NT2/D1 (cell line): ENCODE measurements around the gene NUMB.

Experiments used
- DNase-seq: peaks from one replicate; pipeline ENCODE4 v3.0.0-alpha.2; 2011; ENCODE audit warnings: low read depth, low spot score
- H3K27me3 ChIP-seq: 2 replicates; pipeline ENCODE4 v1.6.0; 2011; ENCODE audit warnings: mild to moderate bottlenecking; ENCODE audit not compliant: insufficient read length, insufficient read depth
- H3K36me3 ChIP-seq: 2 replicates; pipeline ENCODE4 v1.6.1; 2011; ENCODE audit warnings: mild to moderate bottlenecking, low read length, mixed read lengths; ENCODE audit not compliant: insufficient read depth, insufficient read length
- H3K4me1 ChIP-seq: 2 replicates; pipeline ENCODE4 v1.5.1; 2011; ENCODE audit not compliant: insufficient read depth, insufficient read length
- H3K4me3 ChIP-seq: 2 replicates; pipeline ENCODE4 v1.5.1; 2011; ENCODE audit warnings: low read depth; ENCODE audit not compliant: insufficient read length
- H3K9ac ChIP-seq: 2 replicates; pipeline ENCODE4 v1.6.0; 2011; ENCODE audit warnings: low read depth; ENCODE audit not compliant: insufficient read length
- H3K9me3 ChIP-seq: 2 replicates; pipeline ENCODE4 v1.5.1; 2011; ENCODE audit warnings: mild to moderate bottlenecking, low read length; ENCODE audit not compliant: insufficient read depth
- SUZ12 ChIP-seq: IDR thresholded peaks from 2 replicates; pipeline ENCODE4 v1.6.1; 2011; ENCODE audit not compliant: insufficient read length, insufficient read depth; ENCODE audit errors: extremely low read depth
- YY1 ChIP-seq: IDR thresholded peaks from 2 replicates; pipeline ENCODE4 v1.6.1; 2011; ENCODE audit not compliant: insufficient read length, insufficient read depth
- ZNF274 ChIP-seq: IDR thresholded peaks from 2 replicates; pipeline ENCODE4 v1.6.1; 2011; ENCODE audit warnings: mild to moderate bottlenecking, low read depth, low read length

NUMB gene

DNA sequence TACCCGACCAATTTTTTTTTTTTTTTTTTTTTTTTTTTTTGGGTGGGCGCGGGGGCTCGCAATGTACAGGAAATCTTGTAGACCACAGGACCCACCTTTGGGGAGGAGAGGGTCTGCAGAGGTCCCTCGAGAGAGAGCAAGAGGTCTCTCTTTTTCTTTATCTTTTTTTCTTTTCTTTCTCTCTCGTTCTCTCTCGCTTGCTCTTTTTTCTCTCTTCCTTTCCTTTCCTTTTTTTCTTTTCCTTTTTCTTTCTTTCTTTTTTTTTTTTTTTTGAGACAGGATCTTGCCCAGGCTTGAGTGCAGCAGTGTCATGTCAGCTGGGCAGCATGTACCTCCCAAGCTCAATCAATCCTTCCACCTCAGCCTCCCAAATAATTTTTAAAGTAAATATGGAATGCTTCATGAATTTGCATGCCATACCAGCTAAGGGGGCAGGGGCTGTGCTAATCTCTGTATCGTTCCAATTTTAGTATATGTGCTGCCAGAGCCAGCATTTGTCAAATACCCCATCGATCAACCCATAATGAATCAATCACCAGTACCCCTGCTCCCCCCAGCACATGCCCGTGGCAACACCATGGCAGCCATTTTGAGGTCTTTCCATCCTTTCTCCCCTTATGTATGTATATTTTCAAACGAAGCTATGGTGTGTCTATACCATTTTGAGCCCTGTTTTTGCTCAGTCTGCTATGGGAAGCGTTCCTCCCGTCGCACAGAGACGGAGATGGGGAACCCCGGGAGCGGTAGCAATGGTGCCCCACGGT is 211.8 kb downstream of the NUMB start:
- Histone ChIP-seq H3K4me1 (peaks cover 13% of the 10 kb centered on the region), H3K4me3 (no peak overlapping the region), H3K9ac (no peak overlapping the region), H3K27me3 (no peaks in the 10 kb centered on the region), H3K36me3 (no peaks in the 10 kb centered on the region), H3K9me3 (no peaks in the 10 kb centered on the region)
- no peak for TF ChIP-seq ZNF274
- TF ChIP-seq YY1 = no peak
- TF ChIP-seq SUZ12 = no peak
- no peak for DNase-seq

DNA sequence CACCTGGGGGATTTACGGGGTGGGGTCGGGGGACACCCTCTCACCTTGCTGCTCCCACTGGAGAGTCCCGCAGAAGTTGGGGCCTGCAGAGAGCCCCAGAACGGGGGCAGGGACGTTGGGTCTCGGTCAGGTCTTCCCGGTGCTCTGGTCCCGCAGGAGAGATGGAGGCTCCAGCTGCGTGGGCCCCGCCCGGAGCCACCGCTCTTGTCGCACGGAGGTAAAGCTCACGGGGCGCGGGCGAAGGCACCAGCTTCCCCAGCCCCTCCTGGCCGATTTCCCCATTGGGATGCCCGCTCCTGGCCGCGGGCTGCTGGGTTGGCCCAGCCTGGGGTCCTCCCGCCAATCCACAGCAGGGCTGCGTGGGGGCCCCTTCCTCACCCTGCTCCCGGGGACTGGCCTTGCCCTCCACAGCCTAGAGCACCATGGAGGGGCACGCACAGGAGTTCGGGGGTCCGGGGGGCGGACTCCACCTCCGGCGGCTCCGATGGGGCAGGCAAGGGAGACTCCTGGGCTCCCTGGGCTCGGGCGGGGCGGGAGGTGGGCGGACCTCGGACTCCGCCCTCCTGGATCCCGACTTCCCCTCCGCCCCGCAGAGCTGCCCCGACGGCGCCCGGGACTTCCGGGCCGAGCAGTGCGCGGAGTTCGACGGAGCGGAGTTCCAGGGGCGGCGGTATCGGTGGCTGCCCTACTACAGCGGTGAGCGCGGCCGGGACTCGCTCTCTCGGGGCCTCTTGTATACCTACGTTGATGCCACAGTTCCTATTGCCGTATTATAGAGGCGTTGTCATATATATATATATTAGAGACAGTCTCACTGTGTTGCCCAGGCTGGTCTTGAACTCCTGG is 212.6 kb downstream of the NUMB start:
- Histone ChIP-seq H3K4me1 (peaks cover 13% of the 10 kb centered on the region), H3K36me3 (no peaks in the 10 kb centered on the region), H3K9ac (no peak overlapping the region), H3K4me3 (no peak overlapping the region), H3K9me3 (no peaks in the 10 kb centered on the region), H3K27me3 (peaks cover 3% of the 10 kb centered on the region)
- no peak for DNase-seq
- TF ChIP-seq ZNF274 = no peak
- TF ChIP-seq YY1 = no peak
- TF ChIP-seq SUZ12 = no peak

GRCh38 chr14:73244541-73245290 is 213.6 kb downstream of the NUMB start:
- H3K4me3 ChIP-seq = no peak overlapping the region
- no peak overlapping the region for H3K9ac ChIP-seq
- TF ChIP-seq ZNF274 = no peak
- TF ChIP-seq YY1 = no peak
- no peak for TF ChIP-seq SUZ12
- H3K9me3 ChIP-seq = no peaks in the 10 kb centered on the region
- H3K4me1 ChIP-seq = peaks cover 10% of the 10 kb centered on the region
- DNase-seq = no peak
- no peaks in the 10 kb centered on the region for H3K36me3 ChIP-seq
- peaks cover 12% of the 10 kb centered on the region for H3K27me3 ChIP-seq

GRCh38 chr14:73243748-73244147 is 214.6 kb downstream of the NUMB start:
- TF ChIP-seq ZNF274 = no peak
- no peak for TF ChIP-seq SUZ12
- TF ChIP-seq YY1 = no peak
- H3K4me3 ChIP-seq = no peak overlapping the region
- no peak for DNase-seq
- H3K9me3 ChIP-seq = no peaks in the 10 kb centered on the region
- H3K27me3 ChIP-seq = peaks cover 21% of the 10 kb centered on the region
- peaks cover 14% of the 10 kb centered on the region for H3K4me1 ChIP-seq
- H3K9ac ChIP-seq = no peak overlapping the region
- no peaks in the 10 kb centered on the region for H3K36me3 ChIP-seq

GRCh38 chr14:73243341-73243740 is 215.0 kb downstream of the NUMB start:
- peaks cover 18% of the 10 kb centered on the region for H3K4me1 ChIP-seq
- no peak overlapping the region for H3K4me3 ChIP-seq
- peaks cover 25% of the 10 kb centered on the region for H3K27me3 ChIP-seq
- DNase-seq = no peak
- H3K9me3 ChIP-seq = no peaks in the 10 kb centered on the region
- no peak overlapping the region for H3K9ac ChIP-seq
- no peak for TF ChIP-seq YY1
- H3K36me3 ChIP-seq = no peaks in the 10 kb centered on the region

GRCh38 chr14:73242357-73242901 is 215.9 kb downstream of the NUMB start:
- Histone ChIP-seq H3K9ac (peak overlapping the region; percentile 61), H3K27me3 (peaks cover 35% of the 10 kb centered on the region), H3K9me3 (no peaks in the 10 kb centered on the region), H3K4me3 (no peak overlapping the region), H3K36me3 (no peaks in the 10 kb centered on the region), H3K4me1 (peaks cover 19% of the 10 kb centered on the region)
- no peak for TF ChIP-seq YY1
- TF ChIP-seq SUZ12 = no peak
- TF ChIP-seq ZNF274 = no peak
- no peak for DNase-seq
